Activated T-cell treated with anti-CD3 and anti-CD28 coated beads, Interleukin-2, amount 50 U/mL, for 72 hours (primary cell): ENCODE results near the gene ZNF821. TPM values are rescaled to one million over a fixed set of nuclear protein-coding genes. Genes with fewer than 3 reads are reported as not detected.

Experiments
- ATAC-seq, 2 donors: fragments of 150-1000 bp; cut with Tn5 transposase; replicated peaks in 1 of 2; 2 replicates each; pipeline ENCODE4 v1.10.0; 2021; ENCODE audit warnings: moderate library complexity in 2 of 2, mild to moderate bottlenecking in 1 of 2
- DNase-seq, 2 donors: peaks; one replicate each; pipeline ENCODE4 v3.0.0; 2021 to 2022; ENCODE audit warnings: mixed read lengths in 1 of 2
- H3K27ac Mint-ChIP-seq: one replicate; pipeline ENCODE4 v1.8.0; 2022; ENCODE audit warnings: mild to moderate bottlenecking, moderate library complexity, mixed read lengths
- H3K27me3 Mint-ChIP-seq: one replicate; pipeline ENCODE4 v1.8.0; 2022; ENCODE audit warnings: low read depth, mixed read lengths
- H3K36me3 Mint-ChIP-seq, 2 donors: one replicate each; pipeline ENCODE4 v1.8.0; 2022; ENCODE audit warnings: mixed read lengths in 2 of 2, mild to moderate bottlenecking in 1 of 2; ENCODE audit not compliant: insufficient read depth in 2 of 2
- H3K4me1 Mint-ChIP-seq: one replicate; pipeline ENCODE4 v1.8.0; 2022; ENCODE audit warnings: low read depth, mixed read lengths
- H3K4me3 Mint-ChIP-seq, 2 donors: one replicate each; pipeline ENCODE4 v1.8.0; 2022; ENCODE audit warnings: mild to moderate bottlenecking in 2 of 2, mixed read lengths in 2 of 2, moderate library complexity in 2 of 2
- H3K9me3 Mint-ChIP-seq, 2 donors: one replicate each; pipeline ENCODE4 v1.8.0; 2022; ENCODE audit warnings: mixed read lengths in 2 of 2
- total RNA-seq, 2 donors: library from RNA; stranded (reverse); gene quantifications; one replicate each; pipeline ENCODE4 v1.2.3, GENCODE V29; 2022

ZNF821 gene
- total RNA-seq, 2 donors from 2014 or later: 12.7 to 15.4 TPM

- Mint-ChIP-seq H3K36me3 (peaks cover 10% of the 10 kb centered on the region in 2 donors), H3K27me3 (no peaks in the 10 kb centered on the region), H3K27ac (peak within 1 kb of the TSS; percentile 98), H3K4me3 (peak within 1 kb of the TSS; percentile 89 to 98), H3K4me1 (peaks cover 44% of the 10 kb centered on the region), H3K9me3 (no peaks in the 10 kb centered on the region)
- DNase-seq (peak; percentile 98 to 99), ATAC-seq (peak; percentile 94)
Observed at GRCh38 chr16:71894921-71895678, 11.1 kb upstream of the ZNF821 start, which contains the start of gene IST1. Gene IST1 (plus strand): TSS chr16:71895531. CDS start chr16:71915641, 20,110 bp downstream.

GRCh38 chr16:71894229-71894920, 10.4 kb upstream of the ZNF821 start:
- Mint-ChIP-seq H3K27ac (peak overlapping the region; percentile 85), H3K36me3 (peaks cover 10% of the 10 kb centered on the region in 2 donors), H3K4me3 (peak overlapping the region; percentile 89 to 98), H3K9me3 (no peaks in the 10 kb centered on the region), H3K4me1 (peaks cover 37% of the 10 kb centered on the region), H3K27me3 (no peaks in the 10 kb centered on the region)
- peak; percentile 3 to 5 for ATAC-seq
- DNase-seq: peak; percentile 32 to 41

GRCh38 chr16:71893888-71894228, 9.9 kb upstream of the ZNF821 start:
- ATAC-seq: no peak

GRCh38 chr16:71889147-71889546, 5.2 kb upstream of the ZNF821 start:
- DNase-seq (no peak), ATAC-seq (no peak)
- H3K27ac Mint-ChIP-seq: no peak overlapping the region

More at GRCh38 chr16:71893888-71894228, 9.9 kb upstream of the ZNF821 start:
- Mint-ChIP-seq H3K4me1 (peaks cover 31% of the 10 kb centered on the region), H3K27ac (no peak overlapping the region), H3K27me3 (no peaks in the 10 kb centered on the region), H3K4me3 (peak overlapping the region; percentile 89 to 98), H3K36me3 (peaks cover 10% of the 10 kb centered on the region in 2 donors), H3K9me3 (no peaks in the 10 kb centered on the region)
- no peak for DNase-seq

GRCh38 chr16:71885261-71885650, 1.3 kb upstream of the ZNF821 start:
- peaks cover 46% of the 10 kb centered on the region for H3K4me1 Mint-ChIP-seq
- ATAC-seq (no peak), DNase-seq (no peak)
- peaks cover 12% of the 10 kb centered on the region for H3K27me3 Mint-ChIP-seq
- H3K4me3 Mint-ChIP-seq: peak overlapping the region; percentile 94 to 99
- no peak overlapping the region for H3K27ac Mint-ChIP-seq
- no peaks in the 10 kb centered on the region for H3K9me3 Mint-ChIP-seq
- H3K36me3 Mint-ChIP-seq: peaks cover 4% of the 10 kb centered on the region in 2 donors

More at GRCh38 chr16:71889147-71889546, 5.2 kb upstream of the ZNF821 start:
- H3K4me3 Mint-ChIP-seq: no peak overlapping the region
- peaks cover 0 to 3% of the 10 kb centered on the region in 2 donors for H3K36me3 Mint-ChIP-seq
- H3K27me3 Mint-ChIP-seq: peaks cover 12% of the 10 kb centered on the region
- H3K9me3 Mint-ChIP-seq: no peaks in the 10 kb centered on the region
- H3K4me1 Mint-ChIP-seq: peaks cover 21% of the 10 kb centered on the region

GRCh38 chr16:71883168-71883848, 674 bp downstream of the ZNF821 start:
- H3K36me3 Mint-ChIP-seq: peaks cover 6 to 18% of the 10 kb centered on the region in 2 donors
- peak overlapping the region; percentile 80 to 81 for H3K4me3 Mint-ChIP-seq
- DNase-seq: peak; percentile 67 to 71
- H3K27me3 Mint-ChIP-seq: peaks cover 12% of the 10 kb centered on the region
- H3K4me1 Mint-ChIP-seq: peaks cover 50% of the 10 kb centered on the region
- ATAC-seq: peak; percentile 49 to 50
- no peaks in the 10 kb centered on the region for H3K9me3 Mint-ChIP-seq
- H3K27ac Mint-ChIP-seq: peak overlapping the region; percentile 61

- ATAC-seq: peak; percentile 47
- Mint-ChIP-seq H3K4me3 (peak overlapping the region; percentile 80 to 81), H3K36me3 (peaks cover 6 to 18% of the 10 kb centered on the region in 2 donors), H3K27me3 (peaks cover 12% of the 10 kb centered on the region), H3K27ac (peak overlapping the region; percentile 61), H3K9me3 (no peaks in the 10 kb centered on the region), H3K4me1 (peaks cover 50% of the 10 kb centered on the region)
- peak; percentile 81 to 83 for DNase-seq
Observed at GRCh38 chr16:71882505-71883167, 1.3 kb downstream of the ZNF821 start.

- Mint-ChIP-seq H3K4me3 (no peak overlapping the region), H3K36me3 (peaks cover 6 to 19% of the 10 kb centered on the region in 2 donors), H3K27ac (no peak overlapping the region), H3K9me3 (no peaks in the 10 kb centered on the region), H3K4me1 (peaks cover 45% of the 10 kb centered on the region), H3K27me3 (peaks cover 2% of the 10 kb centered on the region)
- DNase-seq (no peak), ATAC-seq (no peak)
Observed at GRCh38 chr16:71880176-71880575, 3.8 kb downstream of the ZNF821 start.

GRCh38 chr16:71878911-71879310, 5.1 kb downstream of the ZNF821 start:
- DNase-seq (no peak), ATAC-seq (no peak)
- H3K27me3 Mint-ChIP-seq: no peaks in the 10 kb centered on the region
- H3K4me3 Mint-ChIP-seq: no peak overlapping the region
- H3K27ac Mint-ChIP-seq: no peak overlapping the region
- peaks cover 6 to 20% of the 10 kb centered on the region in 2 donors for H3K36me3 Mint-ChIP-seq
- no peaks in the 10 kb centered on the region for H3K9me3 Mint-ChIP-seq
- peaks cover 35% of the 10 kb centered on the region for H3K4me1 Mint-ChIP-seq

GRCh38 chr16:71873199-71873598, 10.8 kb downstream of the ZNF821 start:
- no peaks in the 10 kb centered on the region for H3K9me3 Mint-ChIP-seq
- H3K27me3 Mint-ChIP-seq: no peaks in the 10 kb centered on the region
- H3K27ac Mint-ChIP-seq: peak overlapping the region; percentile 81
- DNase-seq (no peak), ATAC-seq (peak in 1 of 2 donors; percentile 21)
- peaks cover 34% of the 10 kb centered on the region for H3K4me1 Mint-ChIP-seq
- peaks cover 0 to 11% of the 10 kb centered on the region in 2 donors for H3K36me3 Mint-ChIP-seq
- peak overlapping the region; percentile 64 to 68 for H3K4me3 Mint-ChIP-seq

GRCh38 chr16:71870818-71871217, 13.2 kb downstream of the ZNF821 start:
- Mint-ChIP-seq H3K27me3 (no peaks in the 10 kb centered on the region), H3K27ac (no peak overlapping the region), H3K4me1 (peaks cover 34% of the 10 kb centered on the region), H3K4me3 (no peak overlapping the region), H3K36me3 (peaks cover 2 to 8% of the 10 kb centered on the region in 2 donors), H3K9me3 (no peaks in the 10 kb centered on the region)
- DNase-seq (no peak), ATAC-seq (no peak)

- Mint-ChIP-seq H3K27me3 (no peaks in the 10 kb centered on the region), H3K4me3 (no peak overlapping the region), H3K9me3 (no peaks in the 10 kb centered on the region), H3K27ac (no peak overlapping the region), H3K36me3 (peaks cover 4 to 11% of the 10 kb centered on the region in 2 donors), H3K4me1 (peaks cover 44% of the 10 kb centered on the region)
- ATAC-seq (no peak), DNase-seq (no peak)
Observed at GRCh38 chr16:71869089-71869488, 14.9 kb downstream of the ZNF821 start.
